IMR-90 (cell line): ENCODE data around the gene FAM174B. TPM values are rescaled to one million over a fixed set of nuclear protein-coding genes. Genes with fewer than 3 reads are reported as not detected.

Experiments used
- ATAC-seq: fragments of 200-7000 bp; cut with Tn5 transposase; 2 replicates; pipeline ENCODE4 v1.9.1; 2020; ENCODE audit warnings: low read depth, mild to moderate bottlenecking, moderate library complexity
- BruUV-seq: library from RNA; stranded (reverse); fragments of 400-500 nt; replicated peaks from 2 replicates; lab custom pipeline; 2021; lab: Mats Ljungman, UMichigan
- CTCF ChIA-PET: fragments of 300-600 bp; formaldehyde crosslinking; extraction: SDS; loops from one replicate; lab custom pipeline; 2021; ENCODE audit warnings: antibody characterized with exemption; lab: Yijun Ruan, JAX
- POLR2A ChIA-PET: fragments of 300-600 bp; sonication (Branson Sonifier 250); formaldehyde crosslinking; loops from one replicate; lab custom pipeline; 2022; ENCODE audit warnings: antibody characterized with exemption; ENCODE audit not compliant: unreplicated experiment; lab: Charles Lee
- DNase-seq: peaks from one replicate; pipeline ENCODE4 v3.0.0; 2013
- H2AFZ ChIP-seq: replicated peaks from 2 replicates; pipeline ENCODE3; 2013; ENCODE audit warnings: low read length, mild to moderate bottlenecking; ENCODE audit not compliant: poor library complexity
- H2AK5ac ChIP-seq: 2 replicates; pipeline ENCODE4 v1.6.1; 2013; ENCODE audit warnings: low read depth, low read length, inconsistent platforms
- H2AK9ac ChIP-seq: replicated peaks from 2 replicates; pipeline ENCODE3; 2013; ENCODE audit warnings: mild to moderate bottlenecking, low read depth, low read length, moderate library complexity; ENCODE audit not compliant: poor library complexity
- H2BK120ac ChIP-seq: 2 replicates; pipeline ENCODE4 v1.6.1; 2013; ENCODE audit warnings: low read depth, low read length, inconsistent platforms
- H2BK15ac ChIP-seq: 3 replicates; pipeline ENCODE4 v1.6.1; 2013; ENCODE audit warnings: low read depth, low read length, inconsistent platforms
- H2BK20ac ChIP-seq: 2 replicates; pipeline ENCODE4 v1.6.1; 2013; ENCODE audit warnings: low read depth, mild to moderate bottlenecking, inconsistent platforms, low read length, moderate library complexity
- H2BK5ac ChIP-seq: 2 replicates; pipeline ENCODE4 v1.6.1; 2013; ENCODE audit warnings: mild to moderate bottlenecking, low read depth, low read length, inconsistent platforms; ENCODE audit not compliant: poor library complexity, severe bottlenecking
- H3K14ac ChIP-seq: replicated peaks from 2 replicates; pipeline ENCODE4 v1.6.1; 2013; ENCODE audit warnings: low read depth, low read length, inconsistent platforms
- H3K18ac ChIP-seq: 2 replicates; pipeline ENCODE4 v1.6.1; 2013; ENCODE audit warnings: low read depth, low read length, control low read depth
- H3K23ac ChIP-seq: 2 replicates; pipeline ENCODE4 v1.6.1; 2013; ENCODE audit warnings: low read depth, low read length, inconsistent platforms
- H3K27ac ChIP-seq: 2 replicates; pipeline ENCODE4 v1.5.1; 2013; ENCODE audit warnings: mild to moderate bottlenecking, control low read depth, low read length; ENCODE audit not compliant: insufficient read depth
- H3K27me3 ChIP-seq: 2 replicates; pipeline ENCODE4 v1.6.1; 2013; ENCODE audit warnings: low read length; ENCODE audit not compliant: control insufficient read depth, insufficient read depth
- H3K36me3 ChIP-seq: 2 replicates; pipeline ENCODE4 v1.6.1; 2013; ENCODE audit warnings: low read length, mixed read lengths; ENCODE audit not compliant: control insufficient read depth, insufficient read depth
- H3K4ac ChIP-seq: 2 replicates; pipeline ENCODE4 v1.6.1; 2013; ENCODE audit warnings: low read depth, low read length, inconsistent platforms
- H3K4me1 ChIP-seq: 2 replicates; pipeline ENCODE4 v1.6.1; 2013; ENCODE audit warnings: low read length, mixed read lengths; ENCODE audit not compliant: control insufficient read depth, insufficient read depth
- H3K4me2 ChIP-seq: 2 replicates; pipeline ENCODE4 v1.6.1; 2013; ENCODE audit warnings: low read depth, mild to moderate bottlenecking, control low read depth, low read length, moderate library complexity
- H3K4me3 ChIP-seq: 2 replicates; pipeline ENCODE4 v1.5.1; 2013; ENCODE audit warnings: low read depth, mild to moderate bottlenecking, control low read depth, low read length, moderate library complexity; ENCODE audit not compliant: insufficient read depth
- H3K56ac ChIP-seq: 2 replicates; pipeline ENCODE4 v1.6.1; 2013; ENCODE audit warnings: low read length, inconsistent platforms; ENCODE audit not compliant: insufficient read depth; ENCODE audit errors: extremely low read depth
- H3K79me1 ChIP-seq, 2 experiments: 2 replicates each; pipeline ENCODE4 v1.6.1; 2013; ENCODE audit warnings: low read length in 2 of 2, inconsistent platforms in 1 of 2, low read depth in 1 of 2
- H3K9ac ChIP-seq: 2 replicates; pipeline ENCODE4 v1.6.1; 2013; ENCODE audit warnings: low read depth, low read length, control low read depth
- H3K9me1 ChIP-seq: 2 replicates; pipeline ENCODE4 v1.6.1; 2013; ENCODE audit warnings: low read length, inconsistent platforms; ENCODE audit not compliant: insufficient read depth
- H3K9me3 ChIP-seq: 2 replicates; pipeline ENCODE4 v1.6.1; 2013; ENCODE audit warnings: low read length; ENCODE audit not compliant: control insufficient read depth, insufficient read depth
- H4K20me1 ChIP-seq: 2 replicates; pipeline ENCODE4 v1.6.1; 2013; ENCODE audit warnings: low read length, inconsistent platforms; ENCODE audit not compliant: insufficient read depth
- H4K5ac ChIP-seq: 2 replicates; pipeline ENCODE4 v1.6.1; 2013; ENCODE audit warnings: mild to moderate bottlenecking, low read depth, low read length, control low read depth
- H4K8ac ChIP-seq, 2 experiments: 2 replicates each; pipeline ENCODE4 v1.6.1; 2013; ENCODE audit warnings: low read depth in 2 of 2, low read length in 2 of 2, control low read depth in 1 of 2, inconsistent platforms in 1 of 2
- H4K91ac ChIP-seq: 2 replicates; pipeline ENCODE4 v1.6.1; 2013; ENCODE audit warnings: low read depth, low read length, inconsistent platforms; ENCODE audit not compliant: insufficient read depth
- ELK1 ChIP-seq: fragments of 150-350 bp; IDR thresholded peaks from 2 replicates; pipeline ENCODE4 v1.6.1; 2016; ENCODE audit warnings: low read depth, mild to moderate bottlenecking, low read length, moderate library complexity, borderline replicate concordance
- MAZ ChIP-seq: IDR thresholded peaks from 2 replicates; pipeline ENCODE4 v1.6.1; 2012; ENCODE audit warnings: low read depth, mild to moderate bottlenecking, low read length, improper control_type of control experiment, moderate library complexity, borderline replicate concordance
- RAD21 ChIP-seq: IDR thresholded peaks from 2 replicates; pipeline ENCODE4 v1.6.1; 2012; ENCODE audit warnings: low read length, improper control_type of control experiment
- SMC3 ChIP-seq: fragments of 150-350 bp; IDR thresholded peaks from 2 replicates; pipeline ENCODE4 v1.6.1; 2016; ENCODE audit warnings: low read depth, mild to moderate bottlenecking, antibody characterized with exemption, low read length, moderate library complexity
- WGBS, 2 experiments: methylation state at CpG; one replicate each; pipeline versions ENCODE4 v1.1.5 to v1.1.7; 2013; ENCODE audit warnings: missing lambda C conversion rate in 2 of 2; ENCODE audit not compliant: insufficient read length in 1 of 2; ENCODE audit errors: extremely low coverage in 2 of 2; 5-methylcytosine and 5-hydroxymethylcytosine counted together
- dilution Hi-C: fragments of 300-500 bp; cut with HindIII; formaldehyde crosslinking; loops from one replicate; pipeline ENCODE4 v1.14.3; 2018; ENCODE audit warnings: low sequenced_read_pairs; ENCODE audit not compliant: unreplicated experiment
- in situ Hi-C: fragments of 300-500 bp; cut with MboI; formaldehyde crosslinking; loops from 3 replicates; pipeline ENCODE4 v1.14.3; 2019; ENCODE audit warnings: low sequenced_read_pairs, inconsistent platforms, mixed read lengths
- intact Hi-C: fragments of 100-400 bp; cut with micrococcal nuclease; formaldehyde crosslinking; loops from 2 replicates; pipeline ENCODE4 v1.10.0; 2022
- polyA plus RNA-seq, 3 experiments: library from polyadenylated mRNA; depleted of rRNA; stranded (reverse); fragments of >200 nt; gene quantifications; 2 replicates each; pipeline ENCODE4 v1.2.3, GENCODE V29; 2012; ENCODE audit warnings: low replicate concordance in 1 of 3
- total RNA-seq: library from RNA; depleted of rRNA; stranded (reverse); fragments of >200 nt; gene quantifications from 2 replicates; pipeline ENCODE4 v1.2.3, GENCODE V29; 2012

Gene FAM174B
- total and polyA plus RNA-seq, 2 of the 4 experiments (the other 2 are of a cell fraction): 0.18 to 0.56 TPM

GRCh38 chr15:92576597-92577200, 78.9 kb downstream of the FAM174B start:
- H2AFZ ChIP-seq: no peak overlapping the region
- intact Hi-C loops: no loop called here
- ATAC-seq (no peak), DNase-seq (no peak)
- no peaks in the 10 kb centered on the region for H3K36me3 ChIP-seq
- POLR2A ChIA-PET: no interaction called here
- H3K14ac ChIP-seq: no peak overlapping the region
- no peaks in the 10 kb centered on the region for H3K9me3 ChIP-seq
- H4K8ac ChIP-seq: no peak overlapping the region
- WGBS, 2 experiments: 67% methylated on average over 1 of the region's 9 CpGs; no CpG with 5 or more reads in 1 of the 2 experiments
- H3K18ac ChIP-seq: no peak overlapping the region
- H3K4me1 ChIP-seq: no peaks in the 10 kb centered on the region
- H3K79me1 ChIP-seq: no peaks in the 10 kb centered on the region
- H4K20me1 ChIP-seq: no peaks in the 10 kb centered on the region
- H3K9ac ChIP-seq: no peak overlapping the region
- no peaks in the 10 kb centered on the region for H3K9me1 ChIP-seq
- TF ChIP-seq MAZ (no peak), ELK1 (no peak), RAD21 (no peak), SMC3 (no peak)
- no peak overlapping the region for H3K4me2 ChIP-seq
- no peak overlapping the region for H4K5ac ChIP-seq
- no peak overlapping the region for H3K56ac ChIP-seq
- H2BK120ac ChIP-seq: no peak overlapping the region
- H3K4me3 ChIP-seq: no peak overlapping the region
- no peak overlapping the region for H3K27ac ChIP-seq
- no peak overlapping the region for H2AK9ac ChIP-seq
- H2BK5ac ChIP-seq: no peak overlapping the region
- H3K4ac ChIP-seq: no peak overlapping the region
- dilution Hi-C loops: no loop called here
- CTCF ChIA-PET: interaction anchor here (0.8 kb wide), 1 partner anchor 28 kb away, joined by 3 read pairs; no protein-coding TSS in a partner anchor
- in situ Hi-C loops: no loop called here
- no peak overlapping the region for H2BK15ac ChIP-seq
- H2BK20ac ChIP-seq: no peak overlapping the region
- H3K27me3 ChIP-seq: no peaks in the 10 kb centered on the region; the same call in 1 of the 2 replicates
- H4K91ac ChIP-seq: no peak overlapping the region
- no TSS peak for BruUV-seq
- H2AK5ac ChIP-seq: no peak overlapping the region
- H3K23ac ChIP-seq: no peak overlapping the region
